GM23338 (cell line): Measurements from ENCODE around the gene AFF3. TPM values are rescaled to one million over a fixed set of nuclear protein-coding genes. Genes with fewer than 3 reads are reported as not detected.

Experiments used
- ATAC-seq: fragments of 200-7000 bp; cut with Tn5 transposase; 3 replicates; pipeline ENCODE4 v1.9.1; 2020
- DNase-seq: peaks from one replicate; pipeline ENCODE4 v3.0.0-alpha.2; 2015; ENCODE audit warnings: low spot score
- H2AFZ ChIP-seq: fragments of 200-600 bp; sonication (generic); 2 replicates; pipeline ENCODE4 v1.8.0; 2016; ENCODE audit warnings: antibody characterized with exemption, mild to moderate bottlenecking, moderate library complexity
- H3F3A ChIP-seq: fragments of 200-600 bp; sonication (generic); replicated peaks from 2 replicates; pipeline ENCODE4 v1.8.0; 2017; ENCODE audit warnings: antibody characterized with exemption, mixed run types, low read depth
- H3K27ac ChIP-seq: fragments of 200-600 bp; sonication (generic); 2 replicates; pipeline ENCODE4 v1.6.1; 2016; ENCODE audit warnings: low read depth
- H3K27me3 ChIP-seq: fragments of 200-600 bp; sonication (generic); 2 replicates; pipeline ENCODE4 v1.8.0; 2016; ENCODE audit warnings: mild to moderate bottlenecking, mixed run types, moderate library complexity; ENCODE audit not compliant: insufficient read depth
- H3K36me3 ChIP-seq: fragments of 200-600 bp; sonication (generic); 2 replicates; pipeline ENCODE4 v1.8.0; 2016; ENCODE audit warnings: mild to moderate bottlenecking; ENCODE audit not compliant: insufficient read depth
- H3K4me1 ChIP-seq: fragments of 200-600 bp; sonication (generic); 2 replicates; pipeline ENCODE4 v1.8.0; 2016; ENCODE audit warnings: mild to moderate bottlenecking, moderate library complexity; ENCODE audit not compliant: insufficient read depth
- H3K4me2 ChIP-seq: fragments of 200-600 bp; sonication (generic); 2 replicates; pipeline ENCODE4 v1.7.1; 2017; ENCODE audit warnings: mixed run types
- H3K4me3 ChIP-seq: fragments of 200-600 bp; sonication (generic); 2 replicates; pipeline ENCODE4 v1.6.1; 2016; ENCODE audit warnings: mixed run types
- H3K79me2 ChIP-seq: fragments of 200-600 bp; sonication (generic); replicated peaks from 2 replicates; pipeline ENCODE4 v1.8.0; 2017; ENCODE audit warnings: mild to moderate bottlenecking; ENCODE audit not compliant: insufficient read depth
- H3K9me2 ChIP-seq: fragments of 200-600 bp; sonication (generic); 2 replicates; pipeline ENCODE4 v1.8.0; 2017; ENCODE audit not compliant: insufficient read depth
- H4K20me1 ChIP-seq: fragments of 200-600 bp; sonication (generic); replicated peaks from 2 replicates; pipeline ENCODE4 v1.8.0; 2017; ENCODE audit warnings: mild to moderate bottlenecking; ENCODE audit not compliant: insufficient read depth
- H3K27ac Mint-ChIP-seq: 2 replicates; pipeline ENCODE4 v1.8.0; 2020; ENCODE audit warnings: inconsistent platforms, mild to moderate bottlenecking, moderate library complexity, mixed read lengths
- H3K27me3 Mint-ChIP-seq: 3 replicates; pipeline ENCODE4 v1.8.0; 2022; ENCODE audit warnings: low read depth, mild to moderate bottlenecking, moderate library complexity, mixed read lengths, inconsistent platforms; ENCODE audit not compliant: insufficient read depth, poor library complexity
- H3K36me3 Mint-ChIP-seq: 3 replicates; pipeline ENCODE4 v1.8.0; 2021; ENCODE audit warnings: low read depth, mild to moderate bottlenecking, inconsistent platforms, moderate library complexity, mixed read lengths
- H3K4me1 Mint-ChIP-seq: 3 replicates; pipeline ENCODE4 v1.8.0; 2020; ENCODE audit warnings: mild to moderate bottlenecking, inconsistent platforms, mixed read lengths
- H3K4me3 Mint-ChIP-seq: 3 replicates; pipeline ENCODE4 v1.8.0; 2021; ENCODE audit warnings: moderate library complexity, mild to moderate bottlenecking, inconsistent platforms, mixed read lengths
- H3K9me3 Mint-ChIP-seq: 3 replicates; pipeline ENCODE4 v1.8.0; 2020; ENCODE audit warnings: moderate library complexity, mild to moderate bottlenecking, inconsistent platforms, mixed read lengths
- CREB1 ChIP-seq: fragments of 250-450 bp; sonication (Bioruptor Pico); IDR thresholded peaks from 2 replicates; pipeline ENCODE4 v1.5.0; 2020; ENCODE audit warnings: low read depth, mild to moderate bottlenecking, moderate library complexity
- EZH2 ChIP-seq: fragments of 200-600 bp; sonication (generic); IDR thresholded peaks from one replicate; pipeline ENCODE4 v1.8.0; 2017; ENCODE audit warnings: antibody characterized with exemption, mild to moderate bottlenecking, low read depth; ENCODE audit not compliant: unreplicated experiment
- EZH2phosphoT487 ChIP-seq: fragments of 200-600 bp; sonication (generic); IDR thresholded peaks from one replicate; pipeline ENCODE4 v1.8.1; 2018; ENCODE audit warnings: antibody characterized with exemption; ENCODE audit not compliant: unreplicated experiment
- JUNB ChIP-seq: IDR thresholded peaks from one replicate; pipeline ENCODE4 v1.6.1; 2016; ENCODE audit warnings: antibody characterized with exemption; ENCODE audit not compliant: unreplicated experiment
- NANOG ChIP-seq: IDR thresholded peaks from 2 replicates; pipeline ENCODE4 v1.6.1; 2016; ENCODE audit warnings: antibody characterized with exemption, borderline replicate concordance
- POLR2AphosphoS5 ChIP-seq: IDR thresholded peaks from 2 replicates; pipeline ENCODE4 v1.6.1; 2016; ENCODE audit warnings: antibody characterized with exemption, low read depth
- ZNF114 ChIP-seq: fragments of 250-450 bp; sonication (Bioruptor Pico); IDR thresholded peaks from 2 replicates; pipeline ENCODE4 v1.5.0; 2020; ENCODE audit warnings: mild to moderate bottlenecking, moderate library complexity
- ZNF331 ChIP-seq: fragments of 250-450 bp; sonication (Bioruptor Pico); IDR thresholded peaks from 2 replicates; pipeline ENCODE4 v1.5.0; 2020; ENCODE audit warnings: low read depth, mild to moderate bottlenecking, moderate library complexity
- polyA plus RNA-seq: library from polyadenylated mRNA; unstranded; fragments of >200 nt; fragmentation: Nextera tagmentation; extraction: Ambion mirVana; gene quantifications from 2 replicates; pipeline ENCODE4 v1.2.1, GENCODE V29; 2016
- total RNA-seq: library from RNA; depleted of rRNA; stranded (reverse); fragments of >200 nt; shearing (Covaris generic); gene quantifications from 2 replicates; pipeline ENCODE4 v1.2.3, GENCODE V29; 2014
- TF ChIP-seq, protein P1 (sequence below): IDR thresholded peaks from 2 replicates; pipeline ENCODE4 v1.6.1; 2016; ENCODE audit warnings: antibody characterized with exemption
- TF ChIP-seq, protein P2 (sequence below): IDR thresholded peaks from one replicate; pipeline ENCODE4 v1.6.1; 2018; ENCODE audit warnings: antibody characterized with exemption; ENCODE audit not compliant: unreplicated experiment

AFF3 gene
- total and polyA plus RNA-seq, 2 experiments from 2014 or later = 0.73 to 1.4 TPM

DNA sequence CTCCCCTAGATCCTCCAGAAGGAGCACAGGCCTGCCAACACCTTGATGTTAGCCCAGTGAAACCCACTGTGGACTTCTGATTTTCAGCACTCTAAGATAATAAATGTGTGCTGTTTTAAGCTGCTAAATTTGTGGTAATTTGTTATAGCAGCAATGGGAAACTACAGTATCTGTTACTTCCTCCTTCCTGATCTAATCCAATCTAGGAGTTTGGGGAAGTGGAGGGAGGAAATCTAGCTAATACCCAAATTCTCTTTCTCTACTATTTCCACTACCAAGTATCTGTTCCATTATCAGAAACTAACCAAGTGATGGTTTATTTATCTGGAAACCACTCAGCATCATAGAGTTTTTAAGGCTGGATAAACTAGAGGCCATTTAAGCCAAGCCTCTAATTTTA is 64.9 kb downstream of the AFF3 start:
- no peaks in the 10 kb centered on the region for H3K36me3 ChIP-seq
- no peaks in the 10 kb centered on the region; the same call in 1 of the 2 replicates for H4K20me1 ChIP-seq
- H3K27me3 ChIP-seq = no peaks in the 10 kb centered on the region
- Mint-ChIP-seq H3K36me3 (no peaks in the 10 kb centered on the region), H3K9me3 (no peaks in the 10 kb centered on the region; the same call in 2 of the 3 replicates), H3K27me3 (no peaks in the 10 kb centered on the region), H3K4me3 (no peak overlapping the region), H3K4me1 (peaks cover 11% of the 10 kb centered on the region), H3K27ac (no peak overlapping the region)
- H3F3A ChIP-seq = no peaks in the 10 kb centered on the region
- ATAC-seq (no peak), DNase-seq (no peak)
- no peaks in the 10 kb centered on the region for H3K9me2 ChIP-seq
- no peak overlapping the region for H3K4me3 ChIP-seq
- H3K27ac ChIP-seq = no peak overlapping the region
- TF ChIP-seq, protein P1, sequence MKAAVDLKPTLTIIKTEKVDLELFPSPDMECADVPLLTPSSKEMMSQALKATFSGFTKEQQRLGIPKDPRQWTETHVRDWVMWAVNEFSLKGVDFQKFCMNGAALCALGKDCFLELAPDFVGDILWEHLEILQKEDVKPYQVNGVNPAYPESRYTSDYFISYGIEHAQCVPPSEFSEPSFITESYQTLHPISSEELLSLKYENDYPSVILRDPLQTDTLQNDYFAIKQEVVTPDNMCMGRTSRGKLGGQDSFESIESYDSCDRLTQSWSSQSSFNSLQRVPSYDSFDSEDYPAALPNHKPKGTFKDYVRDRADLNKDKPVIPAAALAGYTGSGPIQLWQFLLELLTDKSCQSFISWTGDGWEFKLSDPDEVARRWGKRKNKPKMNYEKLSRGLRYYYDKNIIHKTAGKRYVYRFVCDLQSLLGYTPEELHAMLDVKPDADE = no peak
- TF ChIP-seq CREB1 (CRISPR knock-in tag) = no peak
- H3K4me2 ChIP-seq = no peak overlapping the region
- no peaks in the 10 kb centered on the region for H3K79me2 ChIP-seq
- no peak overlapping the region for H2AFZ ChIP-seq
- no peaks in the 10 kb centered on the region for H3K4me1 ChIP-seq

DNA sequence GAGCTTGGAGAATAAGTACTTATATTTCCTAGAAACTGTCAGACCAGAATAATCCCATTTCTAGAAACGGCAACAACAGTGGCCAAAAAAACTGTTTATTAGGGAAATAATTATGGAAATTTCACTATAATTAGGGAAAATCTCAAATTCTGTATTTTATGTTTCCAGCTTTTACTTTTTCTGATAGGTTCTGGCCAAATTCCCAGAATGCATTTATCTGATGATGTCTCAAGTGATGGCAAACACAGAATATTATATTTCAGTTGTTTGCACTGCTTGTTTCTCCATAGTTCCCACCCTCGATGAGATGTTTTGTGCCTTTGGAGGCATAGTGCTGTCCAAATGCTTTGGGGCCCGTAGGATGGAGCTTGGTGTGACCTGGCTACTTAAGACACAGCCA is 66.9 kb downstream of the AFF3 start:
- H3K4me2 ChIP-seq = no peak overlapping the region
- Mint-ChIP-seq H3K4me1 (peaks cover 11% of the 10 kb centered on the region), H3K4me3 (no peak overlapping the region), H3K27ac (no peak overlapping the region), H3K9me3 (no peaks in the 10 kb centered on the region; the same call in 2 of the 3 replicates), H3K27me3 (no peaks in the 10 kb centered on the region), H3K36me3 (no peaks in the 10 kb centered on the region)
- H3F3A ChIP-seq = no peaks in the 10 kb centered on the region
- H3K9me2 ChIP-seq = no peaks in the 10 kb centered on the region
- no peak for DNase-seq
- H4K20me1 ChIP-seq = no peaks in the 10 kb centered on the region; the same call in 1 of the 2 replicates
- H3K36me3 ChIP-seq = no peaks in the 10 kb centered on the region
- no peaks in the 10 kb centered on the region for H3K79me2 ChIP-seq
- no peak overlapping the region for H2AFZ ChIP-seq
- H3K27me3 ChIP-seq = no peaks in the 10 kb centered on the region
- TF ChIP-seq ZNF114 (CRISPR knock-in tag) (no peak), POLR2AphosphoS5 (no peak), NANOG (no peak), ZNF331 (CRISPR knock-in tag) (no peak), EZH2 (no peak), EZH2phosphoT487 (no peak), CREB1 (CRISPR knock-in tag) (no peak), JUNB (no peak)
- TF ChIP-seq, protein P2, sequence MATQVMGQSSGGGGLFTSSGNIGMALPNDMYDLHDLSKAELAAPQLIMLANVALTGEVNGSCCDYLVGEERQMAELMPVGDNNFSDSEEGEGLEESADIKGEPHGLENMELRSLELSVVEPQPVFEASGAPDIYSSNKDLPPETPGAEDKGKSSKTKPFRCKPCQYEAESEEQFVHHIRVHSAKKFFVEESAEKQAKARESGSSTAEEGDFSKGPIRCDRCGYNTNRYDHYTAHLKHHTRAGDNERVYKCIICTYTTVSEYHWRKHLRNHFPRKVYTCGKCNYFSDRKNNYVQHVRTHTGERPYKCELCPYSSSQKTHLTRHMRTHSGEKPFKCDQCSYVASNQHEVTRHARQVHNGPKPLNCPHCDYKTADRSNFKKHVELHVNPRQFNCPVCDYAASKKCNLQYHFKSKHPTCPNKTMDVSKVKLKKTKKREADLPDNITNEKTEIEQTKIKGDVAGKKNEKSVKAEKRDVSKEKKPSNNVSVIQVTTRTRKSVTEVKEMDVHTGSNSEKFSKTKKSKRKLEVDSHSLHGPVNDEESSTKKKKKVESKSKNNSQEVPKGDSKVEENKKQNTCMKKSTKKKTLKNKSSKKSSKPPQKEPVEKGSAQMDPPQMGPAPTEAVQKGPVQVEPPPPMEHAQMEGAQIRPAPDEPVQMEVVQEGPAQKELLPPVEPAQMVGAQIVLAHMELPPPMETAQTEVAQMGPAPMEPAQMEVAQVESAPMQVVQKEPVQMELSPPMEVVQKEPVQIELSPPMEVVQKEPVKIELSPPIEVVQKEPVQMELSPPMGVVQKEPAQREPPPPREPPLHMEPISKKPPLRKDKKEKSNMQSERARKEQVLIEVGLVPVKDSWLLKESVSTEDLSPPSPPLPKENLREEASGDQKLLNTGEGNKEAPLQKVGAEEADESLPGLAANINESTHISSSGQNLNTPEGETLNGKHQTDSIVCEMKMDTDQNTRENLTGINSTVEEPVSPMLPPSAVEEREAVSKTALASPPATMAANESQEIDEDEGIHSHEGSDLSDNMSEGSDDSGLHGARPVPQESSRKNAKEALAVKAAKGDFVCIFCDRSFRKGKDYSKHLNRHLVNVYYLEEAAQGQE = no peak
- H3K27ac ChIP-seq = no peak overlapping the region
- H3K4me1 ChIP-seq = no peaks in the 10 kb centered on the region
- no peak for ATAC-seq
- no peak overlapping the region for H3K4me3 ChIP-seq
